Frontal cortex (tissue), 4 donors: Measurements from ENCODE around the gene TUBB2B. TPM values are rescaled to one million over a fixed set of nuclear protein-coding genes. Genes with fewer than 3 reads are reported as not detected.

Experiments used
- DNase-seq, 2 donors: peaks; one replicate each; pipeline ENCODE4 v3.0.0; 2012; ENCODE audit warnings: low spot score in 2 of 2
- FAIRE-seq: peaks from 2 replicates; lab custom pipeline; 2012; peaks lifted over from hg19 to GRCh38; lab: Jason Lieb, UNC
- total RNA-seq: library from RNA; depleted of rRNA; stranded (reverse); fragments of >200 nt; gene quantifications from one replicate; pipeline ENCODE4 v1.2.3, GENCODE V29; 2014
- donor health status: control.
- donor health status: control.
- donor health status: control.

TUBB2B gene
- total RNA-seq, 1 donor from 2014 or later: 5,262 TPM

- FAIRE-seq (no peak), DNase-seq (no peak)
These were observed 8.6 kb upstream of the TUBB2B start for GRCh38 chr6:3236005-3236404.

- no peak for FAIRE-seq
- DNase-seq: no peak
These were observed 8.0 kb upstream of the TUBB2B start for GRCh38 chr6:3235486-3235885.

- FAIRE-seq (no peak), DNase-seq (no peak)
These were observed 6.5 kb upstream of the TUBB2B start for GRCh38 chr6:3233904-3234303.

DNA sequence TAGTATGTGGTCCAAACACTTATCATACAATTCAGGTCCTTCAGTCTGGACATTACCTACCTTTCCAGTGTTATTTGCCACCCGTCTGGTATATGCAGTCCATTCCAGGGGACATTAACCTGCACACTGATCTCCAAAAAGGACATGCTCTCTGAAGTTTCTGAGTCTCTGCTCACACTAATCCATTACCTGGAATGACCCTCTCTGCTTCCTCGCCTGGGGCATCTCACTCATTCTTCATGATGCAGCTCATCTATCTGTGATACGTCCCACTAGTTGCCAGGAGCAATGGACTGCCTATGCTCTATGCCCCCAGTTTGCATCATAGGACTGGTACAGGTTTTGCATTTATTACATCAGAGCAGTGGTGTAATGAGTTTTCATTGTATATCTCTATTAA is 5.9 kb upstream of the TUBB2B start:
- DNase-seq (no peak), FAIRE-seq (no peak)

GRCh38 chr6:3232017-3232945 is 4.8 kb upstream of the TUBB2B start:
- no peak for DNase-seq

GRCh38 chr6:3231247-3232016 is 4.0 kb upstream of the TUBB2B start:
- FAIRE-seq (no peak), DNase-seq (peak in 1 of 2 donors; percentile 47)

More at GRCh38 chr6:3232017-3232945, 4.8 kb upstream of the TUBB2B start:
- FAIRE-seq: no peak

DNA sequence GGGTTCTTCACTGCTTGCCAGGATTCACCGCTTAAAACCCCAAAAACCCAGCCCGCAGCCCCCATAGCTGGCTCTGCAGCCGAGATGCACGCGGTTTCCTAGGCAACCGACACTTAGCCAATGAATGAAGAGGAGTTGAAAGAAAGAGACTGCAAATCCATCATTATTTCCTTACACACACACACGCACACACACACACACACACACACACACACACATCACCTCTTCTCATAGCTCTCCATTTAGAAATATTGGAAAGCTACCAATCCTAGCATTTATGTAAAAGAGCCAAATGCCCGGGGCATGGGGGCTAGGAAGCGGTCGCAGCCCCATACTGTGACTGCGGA is 3.4 kb upstream of the TUBB2B start:
- no peak for FAIRE-seq

GRCh38 chr6:3230256-3230882 is 2.9 kb upstream of the TUBB2B start:
- DNase-seq: no peak
- no peak for FAIRE-seq

More for the DNA sequence above, 3.4 kb upstream of the TUBB2B start:
- no peak for DNase-seq

DNA sequence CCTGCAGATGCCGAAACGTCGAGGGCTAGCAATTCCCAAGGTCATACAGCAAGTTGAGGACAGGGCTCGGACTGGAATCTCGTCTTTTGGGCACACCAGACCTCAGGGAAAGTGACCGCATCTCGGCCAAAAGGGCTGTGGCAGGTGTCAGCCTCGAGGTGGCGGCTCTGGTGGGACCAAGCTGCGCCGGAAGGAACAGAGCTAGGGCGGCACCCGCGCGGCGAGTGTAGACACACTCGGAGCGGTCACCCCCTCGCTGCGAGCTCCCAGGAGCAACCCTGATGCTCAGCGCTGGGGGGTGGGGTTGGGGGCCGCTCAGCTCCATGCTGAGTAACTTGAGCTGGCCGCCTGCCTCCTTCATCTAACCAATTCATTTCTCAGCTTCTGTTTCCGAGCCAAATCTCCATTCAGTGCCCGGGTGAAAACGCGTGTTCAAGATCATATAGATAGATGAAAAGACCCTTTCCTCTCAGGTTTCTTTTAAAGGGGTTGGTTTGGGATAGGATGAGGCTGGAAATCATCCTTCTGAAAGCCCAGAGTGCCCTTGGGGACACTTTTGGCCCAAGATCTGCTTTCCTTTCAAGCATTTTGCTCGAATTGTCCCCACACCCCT is 2.2 kb upstream of the TUBB2B start:
- FAIRE-seq: no peak
- DNase-seq: no peak

DNA sequence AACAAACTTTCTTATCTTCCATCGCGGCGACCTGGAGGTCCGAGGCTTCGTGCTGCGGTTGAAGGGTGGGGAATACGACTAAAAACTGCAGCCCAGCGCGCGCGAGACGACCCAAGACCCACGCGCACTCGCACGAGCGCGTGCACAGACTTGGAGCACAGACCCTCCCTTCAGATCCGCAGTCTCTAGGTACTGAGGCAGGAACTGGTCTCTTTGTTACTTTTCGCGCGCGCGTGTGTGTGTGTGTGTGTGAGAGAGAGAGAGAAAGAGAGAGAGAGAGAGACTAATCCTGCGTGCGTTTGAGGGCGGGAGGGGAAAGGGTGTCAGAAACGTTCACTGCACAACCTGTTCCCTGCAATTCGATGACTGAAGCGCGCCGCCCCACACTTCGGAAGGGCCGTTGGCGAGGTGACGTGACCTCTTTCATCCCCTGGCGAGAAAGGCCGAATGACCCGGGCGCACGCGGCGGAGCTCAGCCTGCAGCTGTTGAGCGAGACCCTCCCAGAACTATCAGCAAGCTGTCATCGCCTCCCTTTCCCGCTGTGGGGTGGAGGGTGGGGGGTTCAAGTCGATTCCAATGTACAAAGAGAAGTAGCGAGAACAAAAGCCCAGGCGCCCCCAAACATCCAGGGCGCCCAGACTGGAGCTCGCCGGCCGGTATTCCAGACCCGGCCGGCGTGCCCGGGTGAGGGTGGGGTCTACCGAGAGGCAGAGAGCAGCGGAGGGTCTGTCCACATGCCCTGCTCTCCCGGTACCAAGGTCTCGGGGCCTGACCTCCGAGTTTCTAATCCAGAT is 1.5 kb upstream of the TUBB2B start:
- no peak for DNase-seq
- FAIRE-seq: no peak

GRCh38 chr6:3228046-3228671 is 706 bp upstream of the TUBB2B start:
- FAIRE-seq (no peak), DNase-seq (no peak)

- DNase-seq (peak in 1 of 2 donors; percentile 59), FAIRE-seq (no peak)
These were observed 731 bp downstream of the TUBB2B start for GRCh38 chr6:3226481-3227362.

DNA sequence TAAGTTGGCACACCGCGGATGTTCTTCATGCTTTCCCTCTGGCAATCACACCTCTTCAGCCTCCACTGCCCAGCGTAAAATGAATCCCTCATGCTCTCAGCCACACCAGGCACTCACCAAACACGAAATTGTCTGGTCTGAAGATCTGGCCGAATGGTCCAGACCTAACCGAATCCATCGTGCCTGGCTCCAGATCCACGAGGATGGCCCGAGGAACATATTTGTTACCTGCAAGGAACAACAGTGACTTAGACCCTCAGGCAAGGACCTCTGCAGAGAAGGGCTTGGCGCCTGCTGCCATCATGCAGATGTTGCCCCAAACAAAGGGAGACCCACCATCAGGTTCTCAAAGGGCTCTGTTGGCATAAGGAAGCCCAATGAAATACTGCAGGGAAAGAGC is 1.4 kb downstream of the TUBB2B start:
- no peak for DNase-seq
- FAIRE-seq: no peak

DNA sequence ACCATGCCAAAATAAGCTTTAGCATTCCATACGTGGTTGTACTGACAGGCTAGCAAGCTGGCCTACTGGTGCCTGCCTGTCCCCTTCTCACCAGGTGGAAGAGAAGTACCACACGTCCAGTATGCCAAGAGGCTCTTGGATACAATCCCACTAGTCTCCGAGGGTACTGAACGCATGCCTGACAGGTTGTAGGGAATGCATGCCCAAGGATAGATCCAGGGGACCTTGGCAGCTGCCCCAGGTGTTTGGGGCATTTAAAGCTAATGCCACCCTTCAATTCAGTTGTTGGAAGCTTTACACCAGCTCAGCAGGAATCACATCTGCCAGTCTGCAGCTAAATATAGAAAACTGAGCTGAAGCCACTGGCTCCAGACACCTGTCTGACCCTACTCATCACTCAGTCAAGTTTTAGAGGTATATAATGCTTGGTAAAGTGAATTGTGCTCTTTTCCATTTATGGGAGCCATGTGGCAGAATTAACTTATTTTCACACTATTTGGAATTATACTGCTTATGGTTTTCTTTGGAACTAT is 4.9 kb downstream of the TUBB2B start:
- no peak for DNase-seq
- no peak for FAIRE-seq

GRCh38 chr6:3221578-3221977 is 5.9 kb downstream of the TUBB2B start:
- FAIRE-seq (no peak), DNase-seq (no peak)

GRCh38 chr6:3220366-3220765 is 7.1 kb downstream of the TUBB2B start:
- FAIRE-seq (peak; percentile 24), DNase-seq (no peak)

DNA sequence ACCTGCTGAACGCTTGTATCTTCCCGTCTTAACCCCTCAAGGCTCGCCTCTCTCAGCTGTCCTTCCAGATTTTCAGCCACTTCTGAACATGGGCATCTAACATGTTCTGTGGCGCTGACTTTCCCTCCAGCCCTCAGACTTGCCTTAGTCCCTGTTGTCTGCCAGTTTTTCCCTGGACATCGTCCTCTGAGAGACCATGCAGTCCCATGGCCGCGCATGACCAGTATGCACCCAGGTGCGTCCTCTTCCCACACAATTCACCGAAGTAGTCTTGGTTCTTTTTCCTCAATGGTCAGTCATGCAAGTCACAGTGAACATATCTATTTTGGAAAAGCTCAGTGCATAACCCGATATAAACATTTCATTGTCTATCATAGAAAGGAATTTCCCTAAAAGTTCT is 9.2 kb downstream of the TUBB2B start:
- DNase-seq (no peak), FAIRE-seq (no peak)

GRCh38 chr6:3217286-3217685 is 10.2 kb downstream of the TUBB2B start:
- FAIRE-seq (no peak), DNase-seq (no peak)
